A549 (cell line): ENCODE data around the gene CDC42. TPM values are rescaled to one million over a fixed set of nuclear protein-coding genes. Genes with fewer than 3 reads are reported as not detected.
A peak's percentile ranks its signal among the peaks of the same experiment; 100 is the strongest.

Source experiments
- ATAC-seq, 2 experiments: fragments of 200-7000 bp in 1 of 2; fragments of >200 bp in 1 of 2; cut with Nextera tagmentation in 1 of 2; cut with Tn5 transposase in 1 of 2; 3 replicates each; pipeline versions ENCODE4 v1.8.0 to v1.9.1; 2018 to 2020; ENCODE audit warnings: mild to moderate bottlenecking in 1 of 2, moderate library complexity in 1 of 2
- CTCF ChIA-PET: fragments of 300-600 bp; sonication (Branson Sonifier 250); formaldehyde crosslinking; extraction: SDS; loops from one replicate; lab custom pipeline; 2021; ENCODE audit warnings: antibody characterized with exemption, inconsistent platforms; lab: Yijun Ruan, JAX
- POLR2A ChIA-PET: fragments of 350-600 bp; formaldehyde crosslinking; extraction: SDS; loops from one replicate; lab custom pipeline; 2021; ENCODE audit warnings: antibody characterized with exemption, inconsistent platforms; lab: Yijun Ruan, JAX
- DNase-seq, 2 experiments: peaks; one replicate each; pipeline versions ENCODE4 v3.0.0 to v3.0.0-alpha.2; 2011 to 2016; ENCODE audit warnings: low read depth in 1 of 2, low spot score in 1 of 2
- FAIRE-seq: peaks from 2 replicates; lab custom pipeline; 2011; peaks lifted over from hg19 to GRCh38; lab: Jason Lieb, UNC
- H3K27ac ChIP-seq, 2 experiments: fragments of >200 bp; sonication (Bioruptor Twin); formaldehyde crosslinking; 3 replicates each; pipeline ENCODE4 v1.5.1; 2016 to 2017
- H3K4me1 ChIP-seq: fragments of >200 bp; sonication (Bioruptor Twin); formaldehyde crosslinking; 3 replicates; pipeline ENCODE4 v1.6.1; 2016
- H3K4me2 ChIP-seq: fragments of >200 bp; sonication (Bioruptor Twin); formaldehyde crosslinking; 3 replicates; pipeline ENCODE4 v1.6.1; 2016
- H3K4me3 ChIP-seq: fragments of >200 bp; sonication (Bioruptor Twin); formaldehyde crosslinking; 3 replicates; pipeline ENCODE4 v1.5.1; 2016
- H3K9me3 ChIP-seq: fragments of >200 bp; sonication (Bioruptor Twin); formaldehyde crosslinking; 3 replicates; pipeline ENCODE4 v1.6.1; 2016
- ATOH8 ChIP-seq: fragments of 250-450 bp; sonication (Bioruptor Pico); IDR thresholded peaks from 2 replicates; pipeline ENCODE4 v1.5.0; 2020; ENCODE audit warnings: low read depth, mild to moderate bottlenecking, moderate library complexity
- BCL3 ChIP-seq: fragments of >200 bp; sonication (Bioruptor Twin); formaldehyde crosslinking; IDR thresholded peaks from 3 replicates; pipeline ENCODE4 v1.6.1; 2016
- CBX8 ChIP-seq: fragments of 200-600 bp; sonication (generic); IDR thresholded peaks from 2 replicates; pipeline ENCODE4 v1.6.1; 2016
- CHD2 ChIP-seq: fragments of 150-350 bp; IDR thresholded peaks from 2 replicates; pipeline ENCODE4 v1.6.1; 2014; ENCODE audit warnings: low read length; ENCODE audit not compliant: partially characterized antibody
- CHD4 ChIP-seq: fragments of 200-600 bp; sonication (generic); IDR thresholded peaks from 2 replicates; pipeline ENCODE4 v1.6.1; 2016; ENCODE audit warnings: antibody characterized with exemption, mild to moderate bottlenecking, borderline replicate concordance
- E2F6 ChIP-seq: IDR thresholded peaks from 2 replicates; pipeline ENCODE4 v1.6.1; 2012; ENCODE audit warnings: low read depth, borderline replicate concordance
- ELK1 ChIP-seq: fragments of 150-350 bp; IDR thresholded peaks from 2 replicates; pipeline ENCODE4 v1.6.1; 2014; ENCODE audit warnings: low read depth, mild to moderate bottlenecking, low read length
- FOXS1 ChIP-seq: fragments of 250-450 bp; sonication (Bioruptor Pico); IDR thresholded peaks from 2 replicates; pipeline ENCODE4 v1.5.0; 2020; ENCODE audit warnings: mild to moderate bottlenecking, moderate library complexity
- HMGXB4 ChIP-seq: fragments of 250-450 bp; sonication (Bioruptor Pico); IDR thresholded peaks from 2 replicates; pipeline ENCODE4 v1.5.0; 2021; ENCODE audit warnings: mild to moderate bottlenecking, moderate library complexity, borderline replicate concordance
- HOXB13 ChIP-seq: fragments of 250-450 bp; sonication (Bioruptor Pico); IDR thresholded peaks from 2 replicates; pipeline ENCODE4 v1.5.0; 2020; ENCODE audit warnings: low read depth, mild to moderate bottlenecking, moderate library complexity
- JUN ChIP-seq, 2 experiments: fragments of >200 bp; sonication (Bioruptor Twin); formaldehyde crosslinking; IDR thresholded peaks; 2 replicates in 1 of 2; 3 replicates in 1 of 2; pipeline ENCODE4 v1.6.1; 2016 to 2017
- JUNB ChIP-seq: fragments of >200 bp; sonication (Bioruptor Twin); formaldehyde crosslinking; IDR thresholded peaks from 2 replicates; pipeline ENCODE4 v1.6.1; 2016
- MAFK ChIP-seq: fragments of 450-650 bp; IDR thresholded peaks from 2 replicates; pipeline ENCODE4 v1.6.1; 2014; ENCODE audit not compliant: partially characterized antibody
- MAZ ChIP-seq: fragments of 150-350 bp; IDR thresholded peaks from 2 replicates; pipeline ENCODE4 v1.6.1; 2014; ENCODE audit warnings: antibody characterized with exemption, low read depth, low read length, borderline replicate concordance
- PBX3 ChIP-seq: IDR thresholded peaks from 2 replicates; pipeline ENCODE4 v1.6.1; 2012
- POLR2AphosphoS2 ChIP-seq: conservative IDR thresholded peaks from 2 replicates; pipeline ENCODE4 v1.6.1; 2012; ENCODE audit warnings: low read length, improper control_type of control experiment, inconsistent platforms
- RAD21 ChIP-seq, 2 experiments: fragments of >200 bp in 1 of 2; sonication (Bioruptor Twin) in 1 of 2; formaldehyde crosslinking in 1 of 2; IDR thresholded peaks in 1 of 2; conservative IDR thresholded peaks in 1 of 2; 2 replicates in 1 of 2; 3 replicates in 1 of 2; pipeline ENCODE4 v1.6.1; 2012 to 2018; ENCODE audit warnings: inconsistent platforms in 1 of 2
- REST ChIP-seq: fragments of 200-600 bp; sonication (generic); IDR thresholded peaks from 2 replicates; pipeline ENCODE4 v1.6.1; 2016; ENCODE audit warnings: antibody characterized with exemption, mild to moderate bottlenecking, moderate library complexity
- SMC3 ChIP-seq: fragments of >200 bp; sonication (Bioruptor Twin); formaldehyde crosslinking; IDR thresholded peaks from 3 replicates; pipeline ENCODE4 v1.6.1; 2018; ENCODE audit warnings: inconsistent platforms
- TFCP2L1 ChIP-seq: fragments of 250-450 bp; sonication (Bioruptor Pico); IDR thresholded peaks from 2 replicates; pipeline ENCODE4 v1.5.0; 2021; ENCODE audit warnings: mild to moderate bottlenecking
- ZC3H11A ChIP-seq: fragments of 450-650 bp; IDR thresholded peaks from 2 replicates; pipeline ENCODE4 v1.6.1; 2014; ENCODE audit warnings: antibody characterized with exemption, mild to moderate bottlenecking
- ZFP36 ChIP-seq: fragments of 450-650 bp; IDR thresholded peaks from 2 replicates; pipeline ENCODE4 v1.6.1; 2014; ENCODE audit warnings: borderline replicate concordance; ENCODE audit not compliant: partially characterized antibody
- WGBS: methylation state at CpG from one replicate; pipeline ENCODE4 v1.1.6; 2017; ENCODE audit errors: missing lambda C conversion rate; 5-methylcytosine and 5-hydroxymethylcytosine counted together
- polyA plus RNA-seq, 4 experiments: library from polyadenylated mRNA; depleted of rRNA in 3 of 4; stranded (reverse); fragments of >200 nt; fragmentation: RNase III in 1 of 4; extraction: RNeasy Plus Mini Kit Qiagen cat#74134 plus additional on column Dnase treatment in 1 of 4; gene quantifications; 2 replicates in 3 of 4; 3 replicates in 1 of 4; pipeline ENCODE4 v1.2.3, GENCODE V29; 2011 to 2017

Gene CDC42
- polyA plus RNA-seq, 2 of the 4 experiments (the other 2 are of a cell fraction), result 155 to 212 TPM

- Histone ChIP-seq H3K4me2 (0 out of 3 replicates have a peak overlapping the region, but pooled peaks have one; percentile 8), H3K9me3 (no peaks in the 10 kb centered on the region), H3K27ac (peak overlapping the region in 1 of 2 experiments; percentile 48; a peak in 1 of 6 replicates), H3K4me3 (no peak overlapping the region), H3K4me1 (peaks cover 14% of the 10 kb centered on the region; the same call in 2 of the 3 replicates)
- ATAC-seq, result no peak
- no peak for DNase-seq
- FAIRE-seq, result no peak
- TF ChIP-seq JUN (IDR thresholded peaks at IDR 0.05) (no peak), MAZ (no peak), E2F6 (no peak), REST (no peak), ZC3H11A (no peak), FOXS1 (CRISPR knock-in tag) (no peak), PBX3 (no peak), BCL3 (no peak), CHD2 (no peak), ELK1 (no peak), ATOH8 (CRISPR knock-in tag) (no peak), RAD21 (conservative IDR thresholded peaks at IDR 0.05 in 1 of 2, IDR thresholded peaks at IDR 0.05 in 1 of 2) (no peak), CHD4 (no peak), POLR2AphosphoS2 (no peak), HOXB13 (CRISPR knock-in tag) (no peak)
- 83% methylated on average over 3 of the region's 3 CpGs for WGBS
- POLR2A ChIA-PET, result no interaction called here
- CTCF ChIA-PET, result interaction anchor here (0.9 kb wide), 1 partner anchor 43 kb away, joined by 3 read pairs; no protein-coding TSS in a partner anchor
Measured at GRCh38 chr1:22089134-22089571, 36.6 kb downstream of the CDC42 start.

- FAIRE-seq (no peak), ATAC-seq (peak in 1 of 2 experiments; percentile 23; a peak in 2 of 6 replicates)
- 69% methylated on average over 6 of the region's 6 CpGs for WGBS
- Histone ChIP-seq H3K9me3 (no peaks in the 10 kb centered on the region), H3K27ac (no peak overlapping the region)
- no peak for TF ChIP-seq CHD4
- TF ChIP-seq HMGXB4 (CRISPR knock-in tag), result no peak
- no peak for TF ChIP-seq MAFK
- TF ChIP-seq SMC3, result no peak
- no peak for TF ChIP-seq JUNB
- TF ChIP-seq CBX8, result no peak
- no peak for TF ChIP-seq ZFP36
- no peak for TF ChIP-seq TFCP2L1 (CRISPR knock-in tag)
- TF ChIP-seq RAD21 (conservative IDR thresholded peaks at IDR 0.05 in 1 of 2, IDR thresholded peaks at IDR 0.05 in 1 of 2), result no peak
- TF ChIP-seq, all 56 proteins: peak for 0
- Histone ChIP-seq H3K4me3 (no peak overlapping the region), H3K4me2 (no peak overlapping the region), H3K4me1 (peaks cover 14% of the 10 kb centered on the region; the same call in 2 of the 3 replicates)
- ChIA-PET POLR2A (no interaction called here), CTCF (interaction anchor here (0.6 to 1.1 kb wide), 2 partner anchors 9 to 15 kb away, joined by 3 to 4 read pairs; no protein-coding TSS in a partner anchor)
- DNase-seq, result no peak
Measured at GRCh38 chr1:22089787-22090186, 37.3 kb downstream of the CDC42 start.
